Muscle of back (tissue), 11 donors: ENCODE data around the gene SELPLG. TPM values are rescaled to one million over a fixed set of nuclear protein-coding genes. Genes with fewer than 3 reads are reported as not detected.
"Not testable (repeated sequence)": the region's sequence is repeated elsewhere in the genome, so short reads cannot be mapped to it uniquely, and the experiment has no call there.

Experiments used
- DNase-seq, 3 donors: peaks; one replicate each; pipeline versions ENCODE4 v3.0.0 to v3.0.0-alpha.2; 2013
- polyA plus RNA-seq, 10 donors: library from polyadenylated mRNA; unstranded; fragments of 120-200 nt; gene quantifications; one replicate each; pipeline ENCODE4 v1.2.1, GENCODE V29; 2013; ENCODE audit not compliant: insufficient read length in 10 of 10

The SELPLG gene
- polyA plus RNA-seq, 10 donors, result 3.6 to 13.0 (median 4.3) TPM

DNA sequence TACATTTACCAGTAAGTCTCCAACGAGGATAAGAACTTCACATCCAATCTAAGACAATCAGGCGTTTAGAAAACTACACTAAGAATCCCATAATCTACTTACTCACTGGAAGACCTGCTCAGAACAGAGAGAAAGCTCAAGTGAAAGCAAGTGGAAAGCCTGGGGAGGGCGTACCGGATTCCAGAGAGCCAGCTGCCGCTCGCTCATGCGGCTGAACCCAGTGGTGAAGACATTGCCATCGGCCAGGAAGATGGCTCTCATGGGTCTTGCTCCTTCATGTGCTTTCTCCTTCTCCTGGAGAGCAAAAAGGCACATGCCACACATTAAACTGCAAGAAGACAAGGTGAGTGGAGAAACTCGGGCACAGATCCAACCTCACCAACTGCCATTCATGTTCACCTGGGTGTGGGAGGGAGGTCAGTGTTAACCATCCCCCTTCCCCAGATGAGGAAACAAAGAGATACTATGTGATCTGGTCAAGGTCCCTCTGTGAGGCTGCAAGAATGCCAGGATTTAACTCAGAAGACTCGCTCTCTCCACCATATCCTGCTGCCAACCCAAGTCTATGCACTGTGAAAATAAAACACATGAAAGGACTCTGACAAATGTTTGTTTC is 23.5 kb upstream of the SELPLG start:
- no peak for DNase-seq

DNA sequence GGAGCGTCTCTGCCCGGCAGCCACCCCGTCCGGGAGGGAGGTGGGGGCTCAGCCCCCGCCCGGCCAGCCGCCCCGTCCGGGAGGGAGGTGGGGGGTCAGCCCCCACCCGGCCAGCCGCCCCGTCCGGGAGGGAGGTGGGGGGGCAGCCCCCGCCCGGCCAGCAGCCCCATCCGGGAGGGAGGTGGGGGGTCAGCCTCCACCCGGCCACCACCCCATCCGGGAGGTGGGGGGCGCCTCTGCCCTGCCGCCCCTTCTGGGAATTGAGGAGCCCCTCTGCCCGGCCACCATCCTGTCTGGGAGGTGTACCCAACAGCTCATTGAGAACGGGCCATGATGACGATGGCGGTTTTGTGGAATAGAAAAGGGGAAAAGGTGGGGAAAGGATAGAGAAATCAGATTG is 22.6 kb upstream of the SELPLG start:
- DNase-seq, result not testable (repeated sequence)

DNA sequence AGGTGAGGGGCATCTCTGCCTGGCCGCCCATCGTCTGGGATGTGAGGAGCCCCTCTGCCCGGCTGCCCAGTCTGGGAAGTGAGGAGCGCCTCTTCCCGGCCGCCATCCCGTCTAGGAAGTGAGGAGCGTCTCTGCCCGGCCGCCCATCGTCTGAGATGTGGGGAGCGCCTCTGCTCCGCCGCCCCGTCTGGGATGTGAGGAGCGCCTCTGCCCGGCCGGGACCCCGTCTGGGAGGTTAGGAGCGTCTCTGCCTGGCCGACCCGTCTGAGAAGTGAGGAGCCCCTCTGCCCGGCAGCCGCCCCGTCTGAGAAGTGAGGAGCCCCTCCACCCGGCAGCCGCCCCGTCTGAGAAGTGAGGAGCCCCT is 22.1 kb upstream of the SELPLG start:
- not testable (repeated sequence) for DNase-seq

DNA sequence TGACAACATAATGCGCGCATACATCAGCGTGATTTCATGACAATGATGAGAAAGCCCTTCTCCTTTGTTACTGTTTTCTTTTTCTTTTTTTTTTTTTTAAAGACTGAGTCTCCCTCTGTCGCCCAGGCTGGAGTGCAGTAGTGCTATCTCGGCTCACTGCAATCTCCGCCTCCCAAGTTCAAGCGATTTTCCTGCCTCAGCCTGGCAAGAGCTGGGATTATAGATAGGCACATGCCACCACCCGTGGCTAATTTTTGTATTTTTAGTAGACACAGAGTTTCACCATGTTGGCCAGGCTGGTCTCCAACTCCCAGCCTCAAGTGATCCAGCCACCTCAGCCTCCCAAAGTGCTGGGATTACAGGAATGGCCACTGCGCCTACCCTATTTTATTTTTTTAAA is 20.9 kb upstream of the SELPLG start:
- DNase-seq, result not testable (repeated sequence)

DNA sequence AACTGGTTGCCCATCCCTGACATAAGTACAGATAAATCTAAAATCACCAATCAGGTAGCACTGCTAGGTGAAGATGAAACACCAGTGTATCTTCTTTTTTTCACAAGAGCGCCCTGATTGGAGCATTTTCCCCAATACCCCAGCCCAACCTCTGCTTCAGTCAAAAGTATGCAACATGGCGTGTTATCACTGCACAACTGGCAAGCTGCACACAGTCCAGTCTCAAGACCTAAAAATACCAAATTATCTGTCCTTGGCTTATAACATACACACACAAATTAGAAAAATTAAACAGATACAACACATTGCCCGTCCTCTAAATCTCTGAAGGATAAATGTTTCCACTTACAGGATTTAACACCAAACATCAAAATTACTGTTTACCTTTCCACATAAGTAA is 20.2 kb upstream of the SELPLG start:
- no peak for DNase-seq

DNA sequence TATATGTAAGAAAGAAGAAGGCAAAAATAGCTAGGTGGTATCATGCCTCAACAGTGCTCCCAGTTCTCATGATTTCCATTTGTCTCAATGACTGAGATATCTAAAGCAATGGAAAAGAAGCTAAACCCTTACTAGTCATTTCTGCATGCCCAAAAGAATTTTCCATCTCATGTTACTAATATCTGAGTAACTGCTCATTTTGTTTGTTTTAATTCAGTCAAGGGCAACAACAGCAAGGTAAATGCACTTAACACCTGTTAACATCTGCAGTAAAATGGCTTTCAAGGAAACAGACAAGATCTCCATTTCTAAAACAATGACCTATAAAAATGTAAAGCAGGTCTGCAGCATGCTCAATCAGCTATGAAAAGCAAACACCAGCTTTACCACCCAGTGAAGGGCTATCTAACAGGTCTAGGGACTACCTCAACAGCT is 19.4 kb upstream of the SELPLG start:
- DNase-seq, result no peak

DNA sequence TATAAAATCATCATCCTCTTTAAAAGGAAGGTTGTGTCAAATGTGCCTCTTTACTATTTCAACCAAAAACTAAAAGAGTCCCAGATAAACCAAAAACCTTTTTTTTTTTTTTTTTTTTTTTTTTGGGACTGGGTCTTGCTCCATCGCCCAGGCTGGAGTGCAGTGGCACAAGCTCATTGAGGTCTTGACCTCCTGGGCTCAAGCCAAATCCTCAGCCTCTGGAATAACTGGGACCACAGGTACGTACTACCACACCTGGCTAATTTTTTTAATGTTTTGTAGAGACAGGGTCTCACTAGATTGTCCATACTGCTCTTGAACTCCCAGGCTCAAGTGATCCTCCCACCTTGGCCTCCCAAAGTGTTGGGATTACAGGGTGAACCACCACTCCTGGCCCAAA is 16.4 kb upstream of the SELPLG start:
- DNase-seq, result no peak

DNA sequence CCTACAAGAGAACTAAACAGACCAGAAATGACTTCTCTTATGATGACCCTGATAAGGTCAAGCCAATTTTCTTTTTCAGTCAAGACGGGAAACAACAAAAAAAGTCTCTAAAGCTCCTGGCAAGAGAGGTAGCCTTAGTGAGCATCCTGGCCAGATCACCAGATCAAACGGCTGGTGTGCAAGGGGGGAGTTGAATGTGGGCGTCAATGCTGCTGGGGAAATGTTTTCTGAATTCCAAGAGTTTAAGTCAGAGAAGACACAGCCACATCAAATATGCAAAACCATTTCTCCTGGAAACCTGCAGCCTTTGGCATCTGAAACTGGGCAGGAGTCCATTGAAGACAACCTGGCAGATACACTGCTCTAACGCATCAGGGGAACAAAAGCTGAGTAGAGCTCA is 16.0 kb upstream of the SELPLG start:
- DNase-seq, result peak in 1 of 3 donors; percentile 74

DNA sequence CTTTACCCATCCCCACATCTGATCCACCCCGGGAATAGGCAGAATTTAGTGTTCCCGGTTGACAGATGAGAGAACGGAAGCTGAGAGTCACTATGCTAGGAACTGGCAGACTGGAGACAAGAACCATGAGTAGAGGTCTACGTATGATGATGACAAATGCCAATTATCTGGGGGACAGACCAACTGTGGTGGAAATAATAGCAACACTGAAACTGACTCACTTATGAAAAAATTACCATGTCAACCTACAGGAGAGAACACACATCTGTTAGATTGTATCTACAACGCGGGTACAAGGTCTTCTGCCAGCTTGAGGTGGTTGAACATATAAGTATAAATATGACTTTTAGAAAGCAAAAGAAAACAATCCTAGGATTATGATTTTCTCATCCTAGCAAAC is 15.4 kb upstream of the SELPLG start:
- no peak for DNase-seq

DNA sequence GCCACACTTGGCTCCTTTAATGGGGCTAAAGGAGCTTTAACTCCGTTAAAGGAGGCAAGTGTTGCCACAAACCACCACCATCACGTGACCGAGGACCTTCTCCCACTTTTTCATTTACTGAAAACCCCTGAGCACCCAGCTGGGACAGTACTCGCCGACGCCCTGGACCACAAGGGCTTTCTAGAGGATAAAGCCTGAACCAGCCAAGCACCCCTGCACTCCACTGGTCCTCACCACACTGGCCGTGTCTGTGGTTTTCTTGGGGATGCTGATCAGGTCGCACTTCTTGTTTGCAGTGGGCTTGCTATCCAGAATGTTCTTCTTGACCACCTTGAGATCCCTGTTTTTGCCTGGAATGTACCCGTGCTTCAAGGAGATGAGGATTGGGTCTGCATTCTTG is 14.7 kb upstream of the SELPLG start:
- no peak for DNase-seq

DNA sequence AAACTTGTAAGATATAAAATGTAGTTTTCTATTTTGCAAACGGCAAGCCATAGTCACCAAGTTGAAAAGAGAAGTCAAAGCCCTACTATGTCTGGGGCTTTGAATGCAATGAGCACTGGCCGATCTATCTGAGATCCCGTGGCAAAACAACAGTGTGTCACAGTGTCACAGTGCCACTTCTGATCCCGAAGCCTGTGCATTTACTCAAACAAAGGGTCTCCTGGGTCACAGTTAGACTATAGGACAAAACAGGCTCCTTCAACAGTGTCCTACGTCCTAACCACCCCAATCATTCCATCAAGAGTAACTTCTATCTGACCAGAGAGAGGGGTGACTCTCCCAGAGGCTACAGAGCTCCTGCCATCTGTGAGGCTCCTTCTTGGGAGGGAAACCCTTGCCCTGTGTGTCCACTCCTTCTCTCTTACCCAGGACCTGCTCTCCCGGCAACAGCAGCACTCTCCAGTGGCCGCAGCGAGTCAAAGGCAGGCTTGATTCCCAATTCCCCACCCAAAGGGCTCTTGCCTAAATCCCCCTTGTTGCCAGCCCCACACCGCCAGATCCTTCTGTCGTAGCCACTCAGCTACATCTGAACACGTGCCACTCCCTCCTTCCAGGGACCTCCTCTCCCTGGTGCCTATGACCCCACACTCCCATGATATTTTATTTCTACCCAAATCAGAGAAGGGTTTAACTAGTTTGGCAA is 14.0 kb upstream of the SELPLG start:
- no peak for DNase-seq

DNA sequence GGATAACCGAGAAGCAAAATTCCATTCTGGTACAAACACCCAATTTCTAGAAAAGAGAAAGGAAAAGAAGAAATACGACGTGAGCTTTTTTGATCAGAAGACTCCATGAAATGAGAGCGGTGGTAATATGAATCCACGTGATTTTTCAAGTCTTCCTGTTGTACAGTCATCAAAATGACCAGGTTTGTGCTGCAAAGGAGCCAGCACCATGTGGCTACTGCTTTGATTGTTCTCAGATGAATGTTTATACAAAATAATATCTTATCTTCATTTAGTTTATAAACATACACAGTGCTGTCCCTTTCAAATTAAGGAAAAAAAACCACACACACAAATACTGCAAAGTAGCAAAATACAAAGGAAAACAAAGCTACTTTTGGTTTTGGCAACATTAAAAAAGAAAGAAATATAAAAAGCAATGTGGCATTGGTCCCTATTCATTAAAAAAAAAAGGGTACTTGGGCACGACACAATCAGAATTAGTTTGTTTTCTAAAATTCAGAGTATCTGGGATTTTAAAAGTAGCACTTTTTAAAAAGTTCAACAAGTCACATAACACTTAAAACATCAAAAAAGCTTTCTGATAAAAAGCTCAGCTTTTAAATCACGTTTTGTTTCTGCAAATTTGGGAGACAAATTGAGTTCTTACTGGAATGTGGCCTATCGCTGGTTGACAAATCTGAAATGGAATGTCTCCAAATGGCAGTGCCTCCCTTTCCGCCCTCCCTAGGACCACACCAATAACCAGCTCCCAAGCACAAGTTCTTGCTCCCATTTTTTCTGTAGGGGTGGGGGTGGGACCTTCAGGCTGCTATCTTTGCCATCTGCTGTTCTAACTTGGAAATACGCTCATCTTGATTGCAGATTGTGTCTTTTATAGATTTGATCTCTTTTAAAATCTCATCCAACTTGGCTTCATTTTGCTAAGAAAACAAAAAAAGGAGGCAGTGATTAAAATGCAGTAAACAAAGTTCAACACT is 13.2 kb upstream of the SELPLG start:
- DNase-seq, result no peak

DNA sequence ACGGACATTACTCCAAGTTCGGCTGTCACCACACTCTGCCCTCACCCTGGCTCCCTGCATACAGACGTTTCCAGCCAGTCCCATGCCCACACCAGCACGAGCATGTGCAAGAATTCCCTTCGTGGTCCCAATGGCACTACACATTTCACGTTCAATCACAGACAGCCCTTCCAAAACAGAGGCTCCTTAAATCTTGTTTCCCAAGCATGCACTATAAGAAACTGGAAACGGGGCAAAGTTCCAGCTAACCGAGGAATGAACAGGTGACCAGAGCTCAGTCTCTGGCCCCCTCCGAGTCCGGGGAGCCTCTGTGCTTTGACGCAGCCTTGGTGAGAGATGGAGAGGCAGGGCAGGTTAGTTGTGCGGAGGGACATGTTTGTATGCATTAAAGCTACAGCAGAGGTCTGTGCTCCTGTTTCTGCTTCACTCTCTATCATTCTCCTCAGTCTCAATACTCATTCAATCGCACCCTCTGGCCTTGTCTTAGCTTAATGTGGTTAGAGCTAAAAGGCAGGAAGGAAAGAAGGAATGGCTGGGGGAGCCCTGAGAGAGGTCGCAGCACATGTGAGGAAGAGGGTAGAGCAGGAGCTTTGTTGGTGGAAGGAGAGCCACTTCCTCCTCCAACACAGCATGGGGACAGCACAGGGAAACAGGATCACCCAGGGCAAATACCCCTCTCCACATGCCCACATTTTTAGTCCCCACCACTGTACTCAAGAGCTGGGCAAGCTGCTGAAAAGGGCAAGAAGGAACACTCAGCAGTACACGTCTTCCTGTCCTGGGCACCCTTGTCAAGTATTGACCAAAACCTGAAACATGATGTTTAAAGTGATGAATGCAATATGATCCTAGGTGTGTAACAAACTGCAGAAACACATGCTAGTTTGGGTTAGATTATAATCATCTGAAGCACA is 12.2 kb upstream of the SELPLG start:
- DNase-seq, result no peak

DNA sequence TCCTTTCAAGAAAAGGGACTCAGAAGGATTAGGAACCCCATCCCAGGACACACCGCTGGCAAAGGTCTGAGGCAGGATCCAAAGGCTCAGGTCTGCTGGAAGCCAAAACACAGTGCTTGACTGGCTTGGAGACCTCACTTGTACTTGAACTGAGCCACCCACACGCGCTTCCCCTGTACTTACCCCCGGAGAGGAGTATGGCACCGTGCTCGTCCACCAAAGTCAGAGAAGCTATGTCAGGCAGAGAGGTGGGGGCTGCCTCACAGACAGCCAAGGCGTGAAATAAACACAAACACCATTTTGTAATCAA is 11.1 kb upstream of the SELPLG start:
- no peak for DNase-seq

DNA sequence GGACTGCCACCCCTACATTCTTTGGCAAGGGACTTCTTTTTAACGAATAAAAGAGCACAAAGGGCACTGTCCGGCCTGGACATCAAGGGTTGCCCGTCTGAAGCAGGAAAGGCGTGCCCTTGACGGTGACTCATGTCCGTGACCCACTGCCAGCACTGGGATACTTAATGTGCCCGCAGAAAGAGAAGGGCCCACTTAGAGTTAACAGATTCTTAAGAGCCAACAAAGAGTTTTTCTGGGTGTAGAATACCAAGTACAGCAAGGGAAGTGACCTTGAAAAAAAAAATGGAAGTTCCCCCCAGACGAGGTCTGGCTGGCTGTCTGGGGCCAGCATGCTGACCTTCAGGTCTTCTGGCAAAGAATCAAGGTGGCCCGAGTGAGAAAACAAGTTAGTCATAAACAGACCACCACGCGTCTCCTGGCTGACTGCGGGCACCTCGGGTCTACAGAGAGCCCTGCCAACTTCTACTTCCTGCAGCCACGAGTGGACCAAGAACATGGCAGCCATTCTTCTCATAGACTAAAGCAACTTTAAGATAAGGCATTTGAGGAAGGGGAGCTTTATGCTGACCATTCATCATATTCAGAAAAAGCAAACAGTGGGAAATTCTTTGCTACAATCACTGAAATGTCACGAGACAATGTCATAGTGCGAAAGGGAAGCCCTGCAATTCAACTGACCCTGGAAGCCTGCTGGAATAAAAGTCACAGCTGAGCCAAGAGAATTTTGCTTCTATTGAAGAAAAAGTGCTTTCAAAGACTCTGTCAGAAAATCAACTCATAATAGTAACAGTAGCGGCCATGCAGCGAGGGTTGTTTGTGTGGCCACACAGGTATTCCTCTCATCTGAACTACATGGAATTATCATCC is 10.5 kb upstream of the SELPLG start:
- no peak for DNase-seq

DNA sequence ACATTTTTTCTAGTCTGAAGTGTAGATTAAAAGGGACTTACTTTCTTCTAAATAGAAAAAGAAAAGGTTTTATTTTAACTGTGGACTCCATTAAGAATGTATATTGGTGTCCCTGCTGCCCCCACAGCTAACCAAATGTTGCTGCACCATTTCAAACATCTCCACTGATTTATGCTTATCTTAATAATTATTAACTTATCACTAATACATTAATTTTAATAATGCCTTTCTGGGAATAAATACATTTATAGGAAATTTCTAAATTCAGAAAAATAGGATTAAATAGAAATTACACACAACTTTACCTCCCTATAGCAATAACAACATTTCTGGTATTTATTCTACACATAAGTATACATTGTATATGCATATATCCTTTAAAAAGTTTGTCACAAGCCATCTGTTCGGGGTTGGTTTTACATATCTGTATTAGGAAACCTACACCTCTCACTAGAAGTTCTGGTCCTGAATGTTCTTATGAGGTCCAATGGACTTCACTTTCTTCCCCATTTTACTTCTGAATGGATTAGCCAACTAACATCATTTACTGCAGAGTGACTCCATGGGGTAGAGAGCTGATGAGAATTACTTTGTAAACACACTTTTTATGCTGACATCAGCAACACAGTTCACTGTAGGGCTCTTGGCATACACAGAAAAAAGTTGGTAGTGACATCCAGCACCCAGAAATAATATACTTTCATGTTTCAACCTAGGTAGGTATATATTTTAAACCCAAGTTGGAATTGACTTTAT is 9.4 kb upstream of the SELPLG start:
- DNase-seq, result no peak

DNA sequence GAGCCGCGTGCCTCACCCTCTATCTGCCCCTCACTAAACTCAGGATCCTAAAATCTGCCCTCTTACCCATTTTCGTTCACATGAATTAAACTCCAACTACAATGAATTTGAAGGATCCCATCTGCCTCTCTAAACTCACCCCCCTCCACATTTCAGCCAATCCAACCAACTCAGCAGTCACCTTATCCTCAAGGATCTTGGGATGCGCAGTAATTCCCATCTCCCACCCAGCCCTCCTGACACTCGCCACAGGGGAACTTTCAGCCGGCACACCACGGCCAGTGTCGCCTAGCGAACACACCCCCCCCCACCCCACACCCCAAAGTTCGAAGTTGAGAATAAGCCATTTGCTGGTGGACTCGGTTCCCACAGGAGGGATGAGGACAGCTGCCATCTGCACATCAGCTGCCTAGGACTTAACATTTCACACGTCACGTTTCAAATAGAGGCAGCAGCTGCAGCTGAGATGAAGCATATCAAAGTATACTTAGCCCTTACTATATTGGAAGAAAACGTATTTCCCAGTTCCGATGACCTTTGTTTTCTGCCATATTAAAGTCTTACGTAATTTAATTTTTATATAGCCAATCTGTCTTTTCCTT is 8.7 kb upstream of the SELPLG start:
- DNase-seq, result peak in 2 of 3 donors; percentile 80 to 81

DNA sequence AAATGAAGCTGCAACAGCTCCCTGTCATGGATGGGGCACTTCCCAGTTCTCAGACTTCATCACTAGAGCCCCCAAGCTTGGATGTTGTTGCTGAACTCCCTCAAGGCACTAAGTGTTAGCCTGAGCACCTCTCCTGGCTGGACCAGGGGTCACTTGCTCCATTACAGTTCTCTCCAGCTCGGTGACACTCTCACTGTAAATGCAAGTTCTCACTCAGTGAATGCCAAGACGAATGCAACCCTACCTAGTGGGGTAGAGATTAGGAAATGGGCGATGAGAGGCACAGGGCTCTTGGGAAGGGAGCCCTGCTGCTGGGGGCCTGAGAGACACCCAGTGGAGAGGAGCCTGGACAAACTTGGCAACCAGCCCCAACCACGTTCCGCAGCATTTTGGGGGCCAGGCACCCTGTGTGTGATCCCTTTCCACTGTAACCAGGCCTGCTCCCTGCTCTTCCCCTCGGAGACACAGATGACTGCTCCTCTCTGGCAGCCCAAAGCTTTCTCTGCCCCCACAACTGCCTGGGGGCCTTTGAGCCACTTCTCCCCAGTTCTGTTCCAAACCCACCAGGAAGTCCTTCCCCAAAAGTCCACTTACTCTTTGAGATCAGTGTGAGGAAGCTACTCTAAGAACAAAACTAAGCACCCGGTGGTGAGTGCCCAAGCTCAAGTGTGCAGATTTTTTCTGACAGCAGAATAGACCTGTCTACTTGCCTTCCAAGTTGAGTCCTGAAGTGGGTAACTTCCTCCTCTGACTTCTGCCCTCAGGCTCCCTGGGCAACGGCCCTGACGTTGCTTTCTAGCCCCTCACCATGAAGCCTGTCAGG is 8.0 kb upstream of the SELPLG start:
- DNase-seq, result no peak
